ENCODE results near the gene ATP1B3. TPM values are rescaled to one million over a fixed set of nuclear protein-coding genes. Genes with fewer than 3 reads are reported as not detected.

Gene ATP1B3
- polyA plus RNA-seq: 106 and 144 TPM in 2 replicates

DNA sequence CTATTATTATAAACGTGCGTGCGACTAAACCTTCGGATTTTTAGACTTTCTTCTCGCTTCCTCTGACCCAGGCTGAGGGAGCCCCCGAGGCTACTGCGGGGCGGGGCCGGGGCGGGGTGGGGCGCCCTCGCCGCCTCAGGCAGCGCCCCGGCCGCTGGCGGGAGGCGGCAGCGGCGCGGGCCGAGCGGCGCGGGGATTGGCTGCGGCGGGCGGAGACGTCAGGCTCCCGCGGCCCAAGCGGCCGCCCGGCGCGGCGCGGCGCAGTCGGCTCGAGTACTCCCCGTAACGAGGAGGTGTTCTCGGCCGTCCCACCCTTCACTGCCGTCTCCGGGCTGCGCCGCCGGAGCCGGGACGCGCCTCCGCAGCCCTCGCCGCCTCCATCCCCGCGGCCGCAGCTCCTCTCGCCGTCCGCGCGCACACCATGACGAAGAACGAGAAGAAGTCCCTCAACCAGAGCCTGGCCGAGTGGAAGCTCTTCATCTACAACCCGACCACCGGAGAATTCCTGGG is at the start of gene ATP1B3:
Gene ATP1B3, plus strand, starts transcription at position 263 of the 510 bp plus-strand sequence. Its CDS starts 159 bp downstream, at position 422.

Other genes starting within 250 kb of the ATP1B3 start
- 206 and 233 TPM in 2 replicates for gene RNF7, start 138.3 kb upstream of the ATP1B3 start, polyA plus RNA-seq
- gene GRK7, start 113.2 kb upstream of the ATP1B3 start, polyA plus RNA-seq: not detected in 2 replicates